Measurements from ENCODE around the gene LORICRIN. TPM values are rescaled to one million over a fixed set of nuclear protein-coding genes. Genes with fewer than 3 reads are reported as not detected.

Gene LORICRIN
- total and polyA plus RNA-seq, 2 experiments from 2014 or later = not detected

GRCh38 chr1:153262462-153263157 is 3.1 kb downstream of the LORICRIN start:
- Histone ChIP-seq H3K9me3 (ENCODE audit: low read depth) (no peaks in the 10 kb centered on the region), H3K27me3 (peaks cover 62% of the 10 kb centered on the region), H3K4me3 (no peak overlapping the region), H3K27ac (no peak overlapping the region), H3K36me3 (no peaks in the 10 kb centered on the region), H3K4me1 (ENCODE audit: low read depth) (no peaks in the 10 kb centered on the region)
- DNase-seq (ENCODE audit: low read depth in 1 of 2, low spot score in 1 of 2) = no peak
- no peak for TF ChIP-seq CTCF (IDR thresholded peaks at IDR 0.05; ENCODE audit: low read depth, low read length)

DNA sequence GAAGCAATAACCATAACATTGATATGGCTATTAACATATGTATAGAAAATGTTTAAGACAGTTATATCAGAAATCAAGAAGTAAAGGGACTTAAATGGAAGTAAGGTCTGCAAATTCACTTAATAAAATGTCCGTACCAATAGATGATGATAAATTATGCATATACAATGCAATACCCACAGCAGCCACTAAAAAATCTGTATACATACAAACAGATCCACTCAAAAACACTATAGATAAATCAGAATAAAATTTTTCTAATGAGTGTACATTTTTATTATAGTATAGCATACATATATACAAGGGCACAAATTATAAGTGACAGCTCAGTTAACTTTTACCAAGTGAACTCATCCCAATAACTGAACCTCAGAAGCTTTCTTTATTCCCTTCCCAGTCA is 6.0 kb downstream of the LORICRIN start:
- Histone ChIP-seq H3K36me3 (no peaks in the 10 kb centered on the region), H3K4me3 (no peak overlapping the region), H3K4me1 (ENCODE audit: low read depth) (no peaks in the 10 kb centered on the region), H3K9me3 (ENCODE audit: low read depth) (no peaks in the 10 kb centered on the region), H3K27ac (no peak overlapping the region), H3K27me3 (peaks cover 43% of the 10 kb centered on the region)
- no peak for TF ChIP-seq CTCF (IDR thresholded peaks at IDR 0.05; ENCODE audit: low read depth, low read length)
- no peak for DNase-seq (ENCODE audit: low read depth in 1 of 2, low spot score in 1 of 2)

GRCh38 chr1:153271711-153272110 is 12.2 kb downstream of the LORICRIN start:
- no peak for TF ChIP-seq CTCF (IDR thresholded peaks at IDR 0.05; ENCODE audit: low read depth, low read length)
- no peak overlapping the region for H3K27ac ChIP-seq
- H3K4me3 ChIP-seq = no peak overlapping the region
- H3K4me1 ChIP-seq (ENCODE audit: low read depth) = no peaks in the 10 kb centered on the region
- peaks cover 3% of the 10 kb centered on the region for H3K27me3 ChIP-seq
- H3K36me3 ChIP-seq = no peaks in the 10 kb centered on the region
- no peak for DNase-seq (ENCODE audit: low read depth in 1 of 2, low spot score in 1 of 2)
- H3K9me3 ChIP-seq (ENCODE audit: low read depth) = no peaks in the 10 kb centered on the region

- DNase-seq (ENCODE audit: low read depth in 1 of 2, low spot score in 1 of 2) = no peak
- Histone ChIP-seq H3K36me3 (no peaks in the 10 kb centered on the region), H3K4me3 (no peak overlapping the region), H3K27me3 (peaks cover 3% of the 10 kb centered on the region), H3K9me3 (ENCODE audit: low read depth) (no peaks in the 10 kb centered on the region), H3K27ac (no peak overlapping the region), H3K4me1 (ENCODE audit: low read depth) (no peaks in the 10 kb centered on the region)
- TF ChIP-seq CTCF (IDR thresholded peaks at IDR 0.05; ENCODE audit: low read depth, low read length) = no peak
These were observed 12.7 kb downstream of the LORICRIN start for GRCh38 chr1:153272186-153272585.

- Histone ChIP-seq H3K9me3 (ENCODE audit: low read depth) (no peaks in the 10 kb centered on the region), H3K27me3 (no peaks in the 10 kb centered on the region), H3K27ac (no peak overlapping the region), H3K4me3 (no peak overlapping the region), H3K36me3 (no peaks in the 10 kb centered on the region), H3K4me1 (ENCODE audit: low read depth) (no peaks in the 10 kb centered on the region)
- DNase-seq (ENCODE audit: low read depth in 1 of 2, low spot score in 1 of 2) = no peak
- TF ChIP-seq CTCF (IDR thresholded peaks at IDR 0.05; ENCODE audit: low read depth, low read length) = peak; percentile 43
These were observed 18.4 kb downstream of the LORICRIN start for GRCh38 chr1:153277852-153278251.
